Prostate gland (tissue), 2 donors: ENCODE measurements around the gene IQGAP1. TPM values are rescaled to one million over a fixed set of nuclear protein-coding genes. Genes with fewer than 3 reads are reported as not detected.

Source experiments
- DNase-seq: peaks from one replicate; pipeline ENCODE4 v3.0.0-alpha.2; 2019; ENCODE audit warnings: low spot score
- H3K27ac ChIP-seq, 2 donors: fragments of 200-600 bp; sonication (generic); 2 replicates each; pipeline ENCODE4 v1.5.1; 2017 to 2019
- H3K27me3 ChIP-seq: fragments of 200-600 bp; sonication (generic); replicated peaks from 2 replicates; pipeline ENCODE4 v1.5.1; 2019; ENCODE audit not compliant: insufficient read depth
- H3K36me3 ChIP-seq, 2 donors: fragments of 200-600 bp; sonication (generic); 1 replicate in 1 of 2; 2 replicates in 1 of 2; pipeline versions ENCODE4 v1.5.1 to v1.8.1; 2017 to 2019
- H3K4me1 ChIP-seq: fragments of 200-600 bp; sonication (generic); replicated peaks from 2 replicates; pipeline ENCODE4 v1.5.1; 2019
- H3K4me3 ChIP-seq, 2 donors: fragments of 200-600 bp; sonication (generic); 2 replicates each; pipeline ENCODE4 v1.5.1; 2017 to 2019
- H3K9me3 ChIP-seq: fragments of 200-600 bp; sonication (generic); 2 replicates; pipeline ENCODE4 v1.5.1; 2017
- POLR2A ChIP-seq: fragments of 450-650 bp; IDR thresholded peaks from one replicate; pipeline ENCODE4 v1.6.1; 2016; ENCODE audit warnings: antibody characterized with exemption, mild to moderate bottlenecking
- POLR2AphosphoS5 ChIP-seq: sonication (generic); formaldehyde crosslinking; IDR thresholded peaks from one replicate; pipeline ENCODE4 v1.6.1; 2017; ENCODE audit warnings: antibody characterized with exemption
- WGBS: methylation state at CpG from one replicate; pipeline ENCODE4 v1.1.5; 2018; 5-methylcytosine and 5-hydroxymethylcytosine counted together
- intact Hi-C: fragments of 100-400 bp; cut with DNase I; formaldehyde crosslinking; loops from one replicate; pipeline ENCODE4 v1.14.2; 2022
- total RNA-seq, 2 donors: library from RNA; depleted of rRNA; stranded (reverse); fragments of >200 nt; gene quantifications; one replicate each; pipeline ENCODE4 v1.1.0, GENCODE V29; 2016
- TF ChIP-seq, protein P1 (sequence below), 4 experiments: fragments of 200-600 bp in 2 of 4; fragments of 450-650 bp in 2 of 4; sonication (generic) in 2 of 4; IDR thresholded peaks; 1 replicate in 3 of 4; 2 replicates in 1 of 4; pipeline ENCODE4 v1.5.1; 2016 to 2019; ENCODE audit warnings: antibody characterized with exemption in 4 of 4, mild to moderate bottlenecking in 2 of 4, moderate library complexity in 2 of 4

Gene IQGAP1
- total RNA-seq, 2 donors from 2014 or later: 131 to 155 TPM

DNA sequence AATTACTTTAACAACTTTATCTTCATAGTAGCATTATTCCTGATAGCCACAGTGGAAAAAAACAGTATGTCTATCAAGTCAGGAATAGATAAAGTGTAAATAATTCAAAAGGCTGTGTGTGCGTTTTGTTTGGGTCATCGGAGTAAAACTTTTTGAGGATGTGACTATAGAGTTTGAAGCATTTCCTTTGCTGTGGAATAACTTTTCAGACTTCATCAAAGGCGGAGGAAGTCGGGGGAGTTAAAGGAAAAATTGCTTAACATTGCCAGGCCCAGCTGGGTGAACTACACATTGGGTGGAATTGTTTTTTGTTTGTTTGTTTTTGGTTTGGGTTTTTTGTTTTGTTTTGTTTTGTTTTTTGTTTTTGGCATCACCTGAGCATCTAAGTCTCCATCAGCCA lies 71.3 kb downstream of the IQGAP1 start:
- intact Hi-C loops: no loop called here
- peak overlapping the region in 1 of 2 donors; percentile 28 for H3K27ac ChIP-seq
- WGBS: 73% methylated on average over 4 of the region's 4 CpGs
- DNase-seq: no peak
- H3K27me3 ChIP-seq: no peaks in the 10 kb centered on the region
- H3K9me3 ChIP-seq: no peaks in the 10 kb centered on the region
- H3K4me3 ChIP-seq: no peak overlapping the region
- H3K4me1 ChIP-seq: no peaks in the 10 kb centered on the region
- TF ChIP-seq POLR2A (no peak), POLR2AphosphoS5 (no peak)
- TF ChIP-seq, protein P1, sequence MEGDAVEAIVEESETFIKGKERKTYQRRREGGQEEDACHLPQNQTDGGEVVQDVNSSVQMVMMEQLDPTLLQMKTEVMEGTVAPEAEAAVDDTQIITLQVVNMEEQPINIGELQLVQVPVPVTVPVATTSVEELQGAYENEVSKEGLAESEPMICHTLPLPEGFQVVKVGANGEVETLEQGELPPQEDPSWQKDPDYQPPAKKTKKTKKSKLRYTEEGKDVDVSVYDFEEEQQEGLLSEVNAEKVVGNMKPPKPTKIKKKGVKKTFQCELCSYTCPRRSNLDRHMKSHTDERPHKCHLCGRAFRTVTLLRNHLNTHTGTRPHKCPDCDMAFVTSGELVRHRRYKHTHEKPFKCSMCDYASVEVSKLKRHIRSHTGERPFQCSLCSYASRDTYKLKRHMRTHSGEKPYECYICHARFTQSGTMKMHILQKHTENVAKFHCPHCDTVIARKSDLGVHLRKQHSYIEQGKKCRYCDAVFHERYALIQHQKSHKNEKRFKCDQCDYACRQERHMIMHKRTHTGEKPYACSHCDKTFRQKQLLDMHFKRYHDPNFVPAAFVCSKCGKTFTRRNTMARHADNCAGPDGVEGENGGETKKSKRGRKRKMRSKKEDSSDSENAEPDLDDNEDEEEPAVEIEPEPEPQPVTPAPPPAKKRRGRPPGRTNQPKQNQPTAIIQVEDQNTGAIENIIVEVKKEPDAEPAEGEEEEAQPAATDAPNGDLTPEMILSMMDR (IDR thresholded peaks at IDR 0.05): no peak
- H3K36me3 ChIP-seq: peaks cover 0 to 10% of the 10 kb centered on the region in 2 donors

DNA sequence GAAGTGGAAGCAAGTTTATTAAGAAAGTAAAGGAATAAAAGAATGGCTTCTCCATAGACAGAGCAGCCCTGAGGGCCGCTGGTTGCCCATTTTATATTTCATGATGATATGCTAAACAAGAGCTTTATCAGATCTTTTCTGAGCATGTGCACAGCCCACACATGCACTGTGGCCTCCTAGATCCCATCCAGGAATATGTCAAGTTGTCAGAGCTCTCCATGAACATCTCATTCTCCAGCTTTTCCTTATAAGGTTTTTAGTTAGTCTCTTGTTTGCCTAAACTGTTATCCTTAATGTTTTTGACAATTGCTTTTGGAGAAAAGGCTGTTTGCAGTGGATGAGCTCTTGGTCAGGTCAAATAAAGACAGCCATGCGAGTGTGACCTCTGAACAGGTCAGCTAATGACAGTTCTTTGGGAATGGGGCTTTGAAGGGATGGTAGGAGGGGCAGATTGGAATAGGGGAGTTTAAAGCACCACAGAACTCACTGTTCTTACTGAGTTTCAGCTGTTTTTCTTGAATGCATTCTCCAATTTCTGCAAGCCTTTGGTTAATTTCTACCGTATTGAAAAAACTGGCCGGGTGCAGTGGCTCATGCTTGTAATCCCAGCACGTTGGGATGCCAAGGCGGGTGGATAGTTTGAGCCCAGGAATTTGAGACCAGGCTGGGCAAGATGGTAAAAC lies 72.2 kb downstream of the IQGAP1 start:
- Histone ChIP-seq H3K9me3 (no peaks in the 10 kb centered on the region), H3K4me3 (no peak overlapping the region), H3K36me3 (peaks cover 0 to under 1% of the 10 kb centered on the region in 2 donors), H3K27me3 (no peaks in the 10 kb centered on the region), H3K4me1 (no peaks in the 10 kb centered on the region), H3K27ac (no peak overlapping the region)
- TF ChIP-seq, protein P1 (IDR thresholded peaks at IDR 0.05): no peak
- TF ChIP-seq POLR2A (no peak), POLR2AphosphoS5 (no peak)
- intact Hi-C loops: loop anchor here (5.0 kb wide), 1 partner anchor 98 kb away; no protein-coding TSS in a partner anchor
- DNase-seq: no peak
- 72% methylated on average over 6 of the region's 6 CpGs for WGBS

DNA sequence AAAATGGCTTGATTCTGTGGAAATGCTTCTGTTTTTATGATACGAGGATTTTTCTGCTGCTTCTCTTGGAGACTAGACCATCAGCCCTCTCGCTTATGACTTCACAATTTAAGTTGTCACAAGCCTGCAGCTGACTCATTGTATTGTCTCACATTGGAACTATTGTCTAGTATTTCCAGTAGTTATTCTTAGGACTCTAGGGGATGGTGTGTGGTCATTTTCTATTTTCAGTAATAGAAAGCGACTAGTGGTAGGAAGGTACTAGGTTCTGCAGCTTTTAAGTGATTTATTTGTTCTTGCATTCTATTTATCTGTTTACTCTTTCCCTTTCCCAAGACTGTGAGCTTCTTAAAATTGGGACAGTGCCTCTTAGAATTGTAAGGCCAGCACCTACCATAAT lies 75.3 kb downstream of the IQGAP1 start:
- no peaks in the 10 kb centered on the region for H3K4me1 ChIP-seq
- H3K4me3 ChIP-seq: no peak overlapping the region
- DNase-seq: no peak
- H3K27ac ChIP-seq: no peak overlapping the region
- 66% methylated on average over 3 of the region's 3 CpGs for WGBS
- H3K27me3 ChIP-seq: no peaks in the 10 kb centered on the region
- no peaks in the 10 kb centered on the region for H3K9me3 ChIP-seq
- TF ChIP-seq POLR2A (no peak), POLR2AphosphoS5 (peak; percentile 34)
- TF ChIP-seq, protein P1 (IDR thresholded peaks at IDR 0.05): peak in 1 of 4 experiments; percentile 10
- H3K36me3 ChIP-seq: no peaks in the 10 kb centered on the region
- intact Hi-C loops: loop anchor here (5.0 kb wide), 1 partner anchor 101 kb away; no protein-coding TSS in a partner anchor

DNA sequence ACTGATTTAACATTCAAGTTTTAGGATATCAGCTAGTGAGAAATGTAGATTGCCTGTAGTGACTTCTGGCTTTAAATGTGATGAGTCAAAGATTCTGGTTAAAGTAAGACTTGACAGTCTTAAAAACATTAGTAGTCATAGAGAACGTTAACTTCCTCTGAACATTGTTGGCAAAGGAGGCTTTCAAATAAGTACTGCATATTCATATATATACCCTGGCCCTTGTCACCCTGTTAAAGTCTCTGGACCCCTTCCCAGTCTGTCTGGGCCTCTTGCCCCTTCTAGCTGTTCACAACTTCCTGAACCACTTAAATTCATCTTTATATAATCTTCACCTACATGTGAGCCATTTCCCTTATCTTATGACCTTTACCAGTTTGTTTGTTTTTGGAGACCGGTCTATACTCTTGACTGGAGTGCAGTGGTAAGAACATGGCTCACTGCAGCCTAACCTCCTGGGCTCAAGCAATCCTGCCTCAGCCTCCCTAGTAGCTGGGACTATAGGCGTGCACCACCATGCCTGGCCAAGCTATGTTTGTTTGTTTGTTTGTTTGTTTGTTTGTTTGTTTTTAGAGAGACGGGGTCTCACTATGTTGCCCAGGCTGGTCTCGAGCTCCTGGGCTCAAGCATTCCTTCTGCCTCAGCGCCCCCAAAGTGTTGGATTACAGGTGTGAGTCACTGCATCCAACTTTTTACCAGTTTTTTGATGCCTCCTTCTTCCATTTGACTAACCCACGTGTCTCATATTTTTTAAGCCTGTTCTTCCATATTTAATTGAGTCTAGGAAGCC lies 77.3 kb downstream of the IQGAP1 start:
- Histone ChIP-seq H3K27ac (no peak overlapping the region), H3K36me3 (no peaks in the 10 kb centered on the region), H3K27me3 (no peaks in the 10 kb centered on the region), H3K4me3 (no peak overlapping the region), H3K9me3 (no peaks in the 10 kb centered on the region), H3K4me1 (no peaks in the 10 kb centered on the region)
- DNase-seq: no peak
- TF ChIP-seq POLR2A (no peak), POLR2AphosphoS5 (no peak)
- TF ChIP-seq, protein P1 (IDR thresholded peaks at IDR 0.05): no peak
- WGBS: 76% methylated on average over 7 of the region's 7 CpGs
- intact Hi-C loops: no loop called here
